DMS 273 (cell line): ENCODE data around the gene WFDC12.

ENCODE experiments used
- DNase-seq: peaks from one replicate; lab custom pipeline; 2025; ENCODE audit not compliant: unreplicated experiment; lab: John Stamatoyannopoulos, UW

The WFDC12 gene

GRCh38 chr20:45092898-45093297, 31.4 kb downstream of the WFDC12 start:
- DNase-seq: no peak

GRCh38 chr20:45091366-45091765, 32.9 kb downstream of the WFDC12 start:
- DNase-seq: peak; percentile 51

GRCh38 chr20:45090481-45090880, 33.8 kb downstream of the WFDC12 start:
- no peak for DNase-seq

GRCh38 chr20:45088247-45088646, 36.0 kb downstream of the WFDC12 start:
- no peak for DNase-seq

- DNase-seq: no peak
Measured at GRCh38 chr20:45087814-45088213, 36.5 kb downstream of the WFDC12 start.

- no peak for DNase-seq
Measured at GRCh38 chr20:45087097-45087790, 37.0 kb downstream of the WFDC12 start.

- no peak for DNase-seq
Measured at GRCh38 chr20:45085867-45086266, 38.4 kb downstream of the WFDC12 start.

GRCh38 chr20:45085289-45085688, 39.0 kb downstream of the WFDC12 start:
- no peak for DNase-seq

GRCh38 chr20:45083127-45083526, 41.1 kb downstream of the WFDC12 start:
- DNase-seq: no peak

GRCh38 chr20:45082468-45082867, 41.8 kb downstream of the WFDC12 start:
- DNase-seq: no peak

GRCh38 chr20:45080867-45081624, 43.2 kb downstream of the WFDC12 start:
- DNase-seq: peak; percentile 58

GRCh38 chr20:45077559-45077958, 46.7 kb downstream of the WFDC12 start:
- DNase-seq: no peak
